A549 (cell line): Measurements from ENCODE around the gene DGKH. TPM values are rescaled to one million over a fixed set of nuclear protein-coding genes. Genes with fewer than 3 reads are reported as not detected.
"Not testable (repeated sequence)": the region's sequence is repeated elsewhere in the genome, so short reads cannot be mapped to it uniquely, and the experiment has no call there.

ENCODE experiments used
- ATAC-seq, 2 experiments: fragments of 200-7000 bp in 1 of 2; fragments of >200 bp in 1 of 2; cut with Nextera tagmentation in 1 of 2; cut with Tn5 transposase in 1 of 2; 3 replicates each; pipeline versions ENCODE4 v1.8.0 to v1.9.1; 2018 to 2020; ENCODE audit warnings: mild to moderate bottlenecking in 1 of 2, moderate library complexity in 1 of 2
- CTCF ChIA-PET: fragments of 300-600 bp; sonication (Branson Sonifier 250); formaldehyde crosslinking; extraction: SDS; loops from one replicate; lab custom pipeline; 2021; ENCODE audit warnings: antibody characterized with exemption, inconsistent platforms; lab: Yijun Ruan, JAX
- POLR2A ChIA-PET: fragments of 350-600 bp; formaldehyde crosslinking; extraction: SDS; loops from one replicate; lab custom pipeline; 2021; ENCODE audit warnings: antibody characterized with exemption, inconsistent platforms; lab: Yijun Ruan, JAX
- DNase-seq, 2 experiments: peaks; one replicate each; pipeline versions ENCODE4 v3.0.0 to v3.0.0-alpha.2; 2011 to 2016; ENCODE audit warnings: low read depth in 1 of 2, low spot score in 1 of 2
- FAIRE-seq: peaks from 2 replicates; lab custom pipeline; 2011; peaks lifted over from hg19 to GRCh38; lab: Jason Lieb, UNC
- H3K27ac ChIP-seq, 2 experiments: fragments of >200 bp; sonication (Bioruptor Twin); formaldehyde crosslinking; 3 replicates each; pipeline ENCODE4 v1.5.1; 2016 to 2017
- H3K4me1 ChIP-seq: fragments of >200 bp; sonication (Bioruptor Twin); formaldehyde crosslinking; 3 replicates; pipeline ENCODE4 v1.6.1; 2016
- H3K4me2 ChIP-seq: fragments of >200 bp; sonication (Bioruptor Twin); formaldehyde crosslinking; 3 replicates; pipeline ENCODE4 v1.6.1; 2016
- H3K4me3 ChIP-seq: fragments of >200 bp; sonication (Bioruptor Twin); formaldehyde crosslinking; 3 replicates; pipeline ENCODE4 v1.5.1; 2016
- H3K9me3 ChIP-seq: fragments of >200 bp; sonication (Bioruptor Twin); formaldehyde crosslinking; 3 replicates; pipeline ENCODE4 v1.6.1; 2016
- CBX2 ChIP-seq: fragments of 200-600 bp; sonication (generic); IDR thresholded peaks from 2 replicates; pipeline ENCODE4 v1.6.1; 2016; ENCODE audit warnings: low read depth, mild to moderate bottlenecking, borderline replicate concordance
- CBX8 ChIP-seq: fragments of 200-600 bp; sonication (generic); IDR thresholded peaks from 2 replicates; pipeline ENCODE4 v1.6.1; 2016
- CEBPB ChIP-seq, 2 experiments: fragments of >200 bp in 1 of 2; sonication (Bioruptor Twin) in 1 of 2; formaldehyde crosslinking in 1 of 2; IDR thresholded peaks; 2 replicates each; pipeline ENCODE4 v1.6.1; 2012 to 2016
- CHD2 ChIP-seq: fragments of 150-350 bp; IDR thresholded peaks from 2 replicates; pipeline ENCODE4 v1.6.1; 2014; ENCODE audit warnings: low read length; ENCODE audit not compliant: partially characterized antibody
- EHF ChIP-seq: fragments of 250-450 bp; sonication (Bioruptor Pico); IDR thresholded peaks from 2 replicates; pipeline ENCODE4 v1.5.0; 2020; ENCODE audit warnings: mild to moderate bottlenecking
- EHMT2 ChIP-seq: fragments of 200-600 bp; sonication (generic); IDR thresholded peaks from 2 replicates; pipeline ENCODE4 v1.6.1; 2016; ENCODE audit warnings: antibody characterized with exemption, low read depth, mild to moderate bottlenecking, moderate library complexity
- EP300 ChIP-seq, 2 experiments: fragments of >200 bp; sonication (Bioruptor Twin); formaldehyde crosslinking; IDR thresholded peaks; 2 replicates in 1 of 2; 3 replicates in 1 of 2; pipeline ENCODE4 v1.6.1; 2016 to 2017
- FOXS1 ChIP-seq: fragments of 250-450 bp; sonication (Bioruptor Pico); IDR thresholded peaks from 2 replicates; pipeline ENCODE4 v1.5.0; 2020; ENCODE audit warnings: mild to moderate bottlenecking, moderate library complexity
- GATA3 ChIP-seq: IDR thresholded peaks from 2 replicates; pipeline ENCODE4 v1.6.1; 2012; ENCODE audit warnings: borderline replicate concordance
- HEYL ChIP-seq: fragments of 250-450 bp; sonication (Bioruptor Pico); IDR thresholded peaks from 2 replicates; pipeline ENCODE4 v1.8.0; 2021; ENCODE audit warnings: mild to moderate bottlenecking, moderate library complexity
- HOXB13 ChIP-seq: fragments of 250-450 bp; sonication (Bioruptor Pico); IDR thresholded peaks from 2 replicates; pipeline ENCODE4 v1.5.0; 2020; ENCODE audit warnings: low read depth, mild to moderate bottlenecking, moderate library complexity
- HOXB5 ChIP-seq: fragments of 250-450 bp; sonication (Bioruptor Pico); IDR thresholded peaks from 2 replicates; pipeline ENCODE4 v1.5.0; 2020; ENCODE audit warnings: mild to moderate bottlenecking, moderate library complexity
- JUNB ChIP-seq: fragments of >200 bp; sonication (Bioruptor Twin); formaldehyde crosslinking; IDR thresholded peaks from 2 replicates; pipeline ENCODE4 v1.6.1; 2016
- KDM1A ChIP-seq: fragments of 200-600 bp; sonication (generic); IDR thresholded peaks from 2 replicates; pipeline ENCODE4 v1.6.1; 2016; ENCODE audit warnings: low read depth, mild to moderate bottlenecking
- KDM5A ChIP-seq: fragments of 200-600 bp; sonication (generic); IDR thresholded peaks from 2 replicates; pipeline ENCODE4 v1.6.1; 2016; ENCODE audit warnings: antibody characterized with exemption, mild to moderate bottlenecking
- MAZ ChIP-seq: fragments of 150-350 bp; IDR thresholded peaks from 2 replicates; pipeline ENCODE4 v1.6.1; 2014; ENCODE audit warnings: antibody characterized with exemption, low read depth, low read length, borderline replicate concordance
- MYC ChIP-seq: IDR thresholded peaks from 2 replicates; pipeline ENCODE4 v1.6.1; 2012; ENCODE audit warnings: mild to moderate bottlenecking, inconsistent platforms, low read length, improper control_type of control experiment, borderline replicate concordance
- NFE2L2 ChIP-seq: fragments of 150-350 bp; conservative IDR thresholded peaks from 2 replicates; pipeline ENCODE4 v1.6.1; 2014; ENCODE audit warnings: low read length
- NPAS2 ChIP-seq: fragments of 250-450 bp; sonication (Bioruptor Pico); IDR thresholded peaks from 2 replicates; pipeline ENCODE4 v1.8.0; 2022; ENCODE audit warnings: mild to moderate bottlenecking, moderate library complexity, borderline replicate concordance
- RARB ChIP-seq: fragments of 250-450 bp; sonication (Bioruptor Pico); IDR thresholded peaks from 2 replicates; pipeline ENCODE4 v1.8.0; 2021; ENCODE audit warnings: mild to moderate bottlenecking, moderate library complexity
- RCOR1 ChIP-seq: fragments of 150-350 bp; IDR thresholded peaks from 2 replicates; pipeline ENCODE4 v1.6.1; 2014; ENCODE audit warnings: antibody characterized with exemption, low read length, low read depth
- RNF2 ChIP-seq: fragments of 200-600 bp; sonication (generic); IDR thresholded peaks from 2 replicates; pipeline ENCODE4 v1.6.1; 2016; ENCODE audit warnings: low read depth, mild to moderate bottlenecking, antibody characterized with exemption, moderate library complexity, borderline replicate concordance
- SREBF2 ChIP-seq: fragments of 450-650 bp; IDR thresholded peaks from 2 replicates; pipeline ENCODE4 v1.6.1; 2014; ENCODE audit warnings: mild to moderate bottlenecking, moderate library complexity
- TFCP2L1 ChIP-seq: fragments of 250-450 bp; sonication (Bioruptor Pico); IDR thresholded peaks from 2 replicates; pipeline ENCODE4 v1.5.0; 2021; ENCODE audit warnings: mild to moderate bottlenecking
- ZC3H11A ChIP-seq: fragments of 450-650 bp; IDR thresholded peaks from 2 replicates; pipeline ENCODE4 v1.6.1; 2014; ENCODE audit warnings: antibody characterized with exemption, mild to moderate bottlenecking
- ZNF302 ChIP-seq: fragments of 250-450 bp; sonication (Bioruptor Pico); IDR thresholded peaks from 2 replicates; pipeline ENCODE4 v1.9.0; 2021; ENCODE audit warnings: inconsistent platforms, mild to moderate bottlenecking, moderate library complexity
- WGBS: methylation state at CpG from one replicate; pipeline ENCODE4 v1.1.6; 2017; ENCODE audit errors: missing lambda C conversion rate; 5-methylcytosine and 5-hydroxymethylcytosine counted together
- polyA plus RNA-seq, 4 experiments: library from polyadenylated mRNA; depleted of rRNA in 3 of 4; stranded (reverse); fragments of >200 nt; fragmentation: RNase III in 1 of 4; extraction: RNeasy Plus Mini Kit Qiagen cat#74134 plus additional on column Dnase treatment in 1 of 4; gene quantifications; 2 replicates in 3 of 4; 3 replicates in 1 of 4; pipeline ENCODE4 v1.2.3, GENCODE V29; 2011 to 2017
- TF ChIP-seq, protein P1 (sequence below): IDR thresholded peaks from 2 replicates; pipeline ENCODE4 v1.6.1; 2012
- TF ChIP-seq, protein P2 (sequence below): fragments of 450-650 bp; IDR thresholded peaks from 2 replicates; pipeline ENCODE4 v1.6.1; 2014; ENCODE audit warnings: antibody characterized with exemption
- TF ChIP-seq, protein P3 (sequence below): IDR thresholded peaks from 2 replicates; pipeline ENCODE4 v1.6.1; 2012; ENCODE audit warnings: low read depth, borderline replicate concordance
- TF ChIP-seq, protein P4 (sequence below): fragments of >200 bp; sonication (Bioruptor Twin); formaldehyde crosslinking; IDR thresholded peaks from 2 replicates; pipeline ENCODE4 v1.6.1; 2016
- TF ChIP-seq, protein P5 (sequence below): fragments of 250-450 bp; sonication (Bioruptor Pico); IDR thresholded peaks from 2 replicates; pipeline ENCODE4 v1.5.0; 2020; ENCODE audit warnings: low read depth, mild to moderate bottlenecking, moderate library complexity

Gene DGKH
- polyA plus RNA-seq, 2 of the 4 experiments (the other 2 are of a cell fraction): 3.8 to 6.7 TPM

DNA sequence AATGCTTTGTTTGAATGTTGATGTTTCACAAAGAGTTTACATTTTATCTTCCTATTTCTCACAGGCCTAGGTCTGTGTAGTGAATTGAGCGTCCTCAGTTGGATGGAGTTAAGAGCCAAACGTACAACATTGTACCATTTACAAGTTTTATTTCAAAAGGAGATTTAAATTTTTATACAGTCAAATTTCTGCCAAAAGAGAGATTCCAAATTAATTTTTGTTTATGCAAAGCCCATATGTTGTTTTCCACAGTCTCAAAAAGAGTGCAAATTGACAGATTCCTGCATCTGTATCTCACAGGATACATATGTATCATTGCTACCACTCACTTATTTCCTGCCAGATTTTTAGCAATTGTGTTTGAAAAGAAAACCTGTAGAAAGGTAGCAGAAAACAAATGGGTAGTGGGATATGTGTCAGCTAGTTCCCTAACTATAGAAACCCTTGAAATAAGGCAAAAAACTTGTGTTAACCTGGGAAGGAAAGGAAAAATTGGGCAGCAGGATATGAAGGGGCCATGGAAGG, 46.1 kb downstream of the DGKH start:
- FAIRE-seq (no peak), DNase-seq (no peak), ATAC-seq (no peak)
- ChIA-PET CTCF (no interaction called here), POLR2A (no interaction called here)
- no peak for TF ChIP-seq RCOR1
- TF ChIP-seq, protein P1, sequence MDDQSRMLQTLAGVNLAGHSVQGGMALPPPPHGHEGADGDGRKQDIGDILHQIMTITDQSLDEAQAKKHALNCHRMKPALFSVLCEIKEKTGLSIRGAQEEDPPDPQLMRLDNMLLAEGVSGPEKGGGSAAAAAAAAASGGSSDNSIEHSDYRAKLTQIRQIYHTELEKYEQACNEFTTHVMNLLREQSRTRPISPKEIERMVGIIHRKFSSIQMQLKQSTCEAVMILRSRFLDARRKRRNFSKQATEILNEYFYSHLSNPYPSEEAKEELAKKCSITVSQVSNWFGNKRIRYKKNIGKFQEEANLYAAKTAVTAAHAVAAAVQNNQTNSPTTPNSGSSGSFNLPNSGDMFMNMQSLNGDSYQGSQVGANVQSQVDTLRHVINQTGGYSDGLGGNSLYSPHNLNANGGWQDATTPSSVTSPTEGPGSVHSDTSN: no peak
- TF ChIP-seq, protein P2, sequence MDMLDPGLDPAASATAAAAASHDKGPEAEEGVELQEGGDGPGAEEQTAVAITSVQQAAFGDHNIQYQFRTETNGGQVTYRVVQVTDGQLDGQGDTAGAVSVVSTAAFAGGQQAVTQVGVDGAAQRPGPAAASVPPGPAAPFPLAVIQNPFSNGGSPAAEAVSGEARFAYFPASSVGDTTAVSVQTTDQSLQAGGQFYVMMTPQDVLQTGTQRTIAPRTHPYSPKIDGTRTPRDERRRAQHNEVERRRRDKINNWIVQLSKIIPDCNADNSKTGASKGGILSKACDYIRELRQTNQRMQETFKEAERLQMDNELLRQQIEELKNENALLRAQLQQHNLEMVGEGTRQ: no peak
- TF ChIP-seq, protein P3, sequence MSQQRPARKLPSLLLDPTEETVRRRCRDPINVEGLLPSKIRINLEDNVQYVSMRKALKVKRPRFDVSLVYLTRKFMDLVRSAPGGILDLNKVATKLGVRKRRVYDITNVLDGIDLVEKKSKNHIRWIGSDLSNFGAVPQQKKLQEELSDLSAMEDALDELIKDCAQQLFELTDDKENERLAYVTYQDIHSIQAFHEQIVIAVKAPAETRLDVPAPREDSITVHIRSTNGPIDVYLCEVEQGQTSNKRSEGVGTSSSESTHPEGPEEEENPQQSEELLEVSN: no peak
- no peak for TF ChIP-seq TFCP2L1 (CRISPR knock-in tag)
- TF ChIP-seq SREBF2: no peak
- no peak for TF ChIP-seq KDM5A
- TF ChIP-seq EHMT2: no peak
- TF ChIP-seq MAZ: no peak
- no peak for TF ChIP-seq MYC
- TF ChIP-seq CBX2: no peak
- TF ChIP-seq JUNB: no peak
- TF ChIP-seq CBX8: no peak
- TF ChIP-seq EP300 (IDR thresholded peaks at IDR 0.05): no peak
- no peak for TF ChIP-seq ZNF302 (CRISPR knock-in tag)
- TF ChIP-seq RNF2: no peak
- TF ChIP-seq, protein P4, sequence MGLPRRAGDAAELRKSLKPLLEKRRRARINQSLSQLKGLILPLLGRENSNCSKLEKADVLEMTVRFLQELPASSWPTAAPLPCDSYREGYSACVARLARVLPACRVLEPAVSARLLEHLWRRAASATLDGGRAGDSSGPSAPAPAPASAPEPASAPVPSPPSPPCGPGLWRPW: no peak
- no peak for TF ChIP-seq HOXB13 (CRISPR knock-in tag)
- no peak for TF ChIP-seq ZC3H11A
- Histone ChIP-seq H3K4me1 (no peaks in the 10 kb centered on the region), H3K27ac (no peak overlapping the region), H3K4me3 (no peak overlapping the region), H3K9me3 (no peaks in the 10 kb centered on the region), H3K4me2 (no peak overlapping the region)
- 87% methylated on average over 2 of the region's 2 CpGs for WGBS

DNA sequence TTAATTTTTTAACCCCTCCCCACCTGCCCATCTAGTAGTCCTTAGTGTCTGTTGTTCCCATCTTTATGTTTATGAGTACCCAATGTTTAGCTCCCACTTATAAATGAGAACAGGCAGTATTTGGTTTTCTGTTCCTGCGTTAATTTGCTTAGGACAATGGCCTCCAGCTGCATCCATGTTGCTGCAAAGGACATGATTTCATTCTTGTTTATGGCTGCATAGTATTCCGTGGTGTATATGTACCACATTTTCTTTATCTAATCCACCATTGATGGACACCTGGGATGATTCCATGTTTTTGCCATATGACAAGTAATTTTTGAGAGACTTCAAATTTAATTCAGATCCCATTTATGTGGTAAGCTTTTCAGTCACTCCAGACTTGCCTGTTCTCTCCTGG, 47.8 kb downstream of the DGKH start:
- CTCF ChIA-PET, H3K4me3 ChIP-seq, H3K9me3 ChIP-seq, H3K4me2 ChIP-seq, DNase-seq, FAIRE-seq, ATAC-seq, POLR2A ChIA-PET, H3K27ac ChIP-seq, H3K4me1 ChIP-seq: not testable (repeated sequence)
- 94% methylated on average over 2 of the region's 2 CpGs for WGBS

DNA sequence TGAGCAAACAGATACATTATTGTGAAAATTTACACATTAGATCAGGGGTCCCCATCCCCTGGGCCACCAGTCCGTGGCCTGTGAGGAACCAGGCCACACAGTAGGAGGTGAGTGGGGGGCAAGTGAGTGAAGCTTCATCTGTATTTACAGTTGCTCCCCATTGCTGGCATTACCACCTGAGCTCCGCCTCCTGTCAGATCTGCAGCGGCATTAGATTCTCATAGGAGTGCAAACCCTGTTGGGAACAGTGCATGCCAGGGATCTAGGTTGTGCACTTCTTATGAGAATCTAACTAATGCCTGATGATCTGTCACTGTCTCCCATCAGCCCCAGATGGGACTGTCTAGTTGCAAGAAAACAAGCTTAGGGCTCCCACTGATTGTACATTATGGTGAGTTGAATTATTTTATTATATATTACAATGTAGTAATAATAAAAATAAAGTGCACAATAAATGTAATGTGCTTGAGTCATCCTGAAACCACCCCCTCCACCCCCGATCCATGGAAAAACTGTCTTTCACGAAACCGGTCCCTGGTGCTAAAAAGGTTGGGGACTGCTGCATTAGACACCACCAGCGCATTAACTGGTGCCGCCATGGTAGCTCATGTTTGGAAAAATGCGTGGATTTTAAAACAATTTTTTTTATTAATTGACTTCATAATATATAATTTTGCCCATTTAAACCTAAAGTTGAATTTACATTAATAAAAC, 51.7 kb downstream of the DGKH start:
- ATAC-seq: no peak
- POLR2A ChIA-PET: no interaction called here
- TF ChIP-seq FOXS1 (CRISPR knock-in tag) (no peak), EHF (no peak), CEBPB (IDR thresholded peaks at IDR 0.05) (no peak), CHD2 (no peak), MYC (no peak), HOXB5 (no peak), HEYL (CRISPR knock-in tag) (no peak), RARB (no peak), HOXB13 (CRISPR knock-in tag) (no peak), GATA3 (no peak), NFE2L2 (no peak), KDM1A (no peak), NPAS2 (CRISPR knock-in tag) (no peak), JUNB (no peak), SREBF2 (no peak)
- TF ChIP-seq, protein P3: no peak
- TF ChIP-seq, protein P5, sequence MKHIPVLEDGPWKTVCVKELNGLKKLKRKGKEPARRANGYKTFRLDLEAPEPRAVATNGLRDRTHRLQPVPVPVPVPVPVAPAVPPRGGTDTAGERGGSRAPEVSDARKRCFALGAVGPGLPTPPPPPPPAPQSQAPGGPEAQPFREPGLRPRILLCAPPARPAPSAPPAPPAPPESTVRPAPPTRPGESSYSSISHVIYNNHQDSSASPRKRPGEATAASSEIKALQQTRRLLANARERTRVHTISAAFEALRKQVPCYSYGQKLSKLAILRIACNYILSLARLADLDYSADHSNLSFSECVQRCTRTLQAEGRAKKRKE: no peak

More for the DNA sequence above, 51.7 kb downstream of the DGKH start:
- no peak overlapping the region for H3K27ac ChIP-seq
- CTCF ChIA-PET: no interaction called here
- H3K4me1 ChIP-seq: peaks cover 1% of the 10 kb centered on the region; the same call in 2 of the 3 replicates
- H3K4me3 ChIP-seq: no peak overlapping the region
- DNase-seq: no peak
- H3K9me3 ChIP-seq: no peaks in the 10 kb centered on the region; the same call in 2 of the 3 replicates
- WGBS: 92% methylated on average over 8 of the region's 9 CpGs
- no peak for FAIRE-seq
- no peak overlapping the region for H3K4me2 ChIP-seq
